HG02840 (cell line): ENCODE measurements around the gene C16orf74.

Source experiments
- ATAC-seq: cut with Tn5 transposase; IDR thresholded peaks from one replicate; pipeline ENCODE4 v1.9.1; 2021; ENCODE audit warnings: mild to moderate bottlenecking, moderate library complexity, moderate number of reproducible peaks; ENCODE audit not compliant: unreplicated experiment, low FRiP score

The C16orf74 gene

DNA sequence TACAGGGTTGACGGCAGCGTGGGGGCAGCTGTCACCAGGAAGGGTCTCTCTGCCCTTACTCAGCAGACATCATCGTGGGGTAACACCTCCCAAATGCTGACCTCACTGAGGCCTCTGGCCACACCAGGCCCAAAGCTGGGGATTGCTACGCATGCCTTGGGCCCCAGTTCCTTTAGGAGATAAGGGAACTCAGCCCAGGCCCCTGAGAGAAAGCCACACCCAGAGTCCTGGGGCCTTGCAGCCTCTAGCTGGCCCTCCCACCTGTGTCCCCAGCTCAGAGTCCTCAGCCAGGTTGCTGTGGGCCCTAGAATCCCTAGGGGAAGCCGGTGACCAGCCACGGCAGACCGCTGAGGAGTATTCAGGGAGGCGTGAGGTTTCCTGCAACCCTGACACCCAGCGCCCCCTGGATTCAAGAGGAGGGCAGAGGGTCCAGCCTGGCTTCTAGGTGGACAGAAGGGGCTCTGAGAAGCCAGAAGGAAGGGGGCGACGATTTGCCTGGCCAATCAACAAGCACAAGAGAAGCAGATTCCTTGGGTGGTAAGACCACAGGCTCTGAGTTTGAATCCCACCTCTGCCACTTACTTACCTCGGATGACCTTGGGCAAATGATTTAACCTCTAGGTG, 51.8 kb downstream of the C16orf74 start:
- ATAC-seq = no peak

DNA sequence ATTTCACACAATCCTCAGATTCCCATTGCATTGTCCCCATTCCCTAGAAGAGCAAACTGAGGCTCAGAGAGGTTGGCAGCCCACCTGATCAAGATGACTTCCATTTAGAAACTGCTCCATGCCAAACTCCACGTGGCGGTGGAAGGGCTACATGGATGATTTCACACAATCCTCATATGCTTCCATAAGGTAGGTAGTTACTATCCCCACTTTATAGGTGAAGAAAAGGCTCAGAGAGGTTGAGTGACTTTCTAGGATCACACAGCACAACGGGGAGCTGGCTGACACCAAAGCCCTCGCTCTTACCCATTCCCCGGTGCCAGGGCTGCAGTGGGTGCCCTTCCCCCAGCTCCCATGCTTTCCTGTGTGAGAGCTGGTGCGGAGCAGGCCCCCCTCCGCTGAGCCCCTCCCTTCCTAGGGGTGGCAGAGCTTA, 52.4 kb downstream of the C16orf74 start:
- ATAC-seq = no peak

DNA sequence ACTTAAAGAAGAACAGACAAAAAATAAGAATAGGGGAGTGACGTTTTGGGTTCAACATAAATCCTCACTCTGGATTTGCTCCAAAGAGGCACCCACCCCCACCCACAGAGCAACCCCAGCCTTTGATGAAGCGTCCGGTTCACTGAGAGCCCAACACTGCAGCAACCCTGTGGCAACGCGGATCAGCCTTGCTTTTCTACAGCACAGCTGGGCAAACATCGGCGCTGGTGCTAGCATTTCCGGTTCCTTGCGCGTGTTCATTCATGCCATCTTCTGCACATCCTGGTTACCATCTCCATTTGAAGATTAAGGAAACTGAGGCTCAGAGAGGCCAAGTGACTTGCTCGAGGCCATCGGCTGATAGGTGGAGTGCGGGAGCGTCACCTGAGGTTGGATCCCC, 53.5 kb downstream of the C16orf74 start:
- ATAC-seq = no peak

DNA sequence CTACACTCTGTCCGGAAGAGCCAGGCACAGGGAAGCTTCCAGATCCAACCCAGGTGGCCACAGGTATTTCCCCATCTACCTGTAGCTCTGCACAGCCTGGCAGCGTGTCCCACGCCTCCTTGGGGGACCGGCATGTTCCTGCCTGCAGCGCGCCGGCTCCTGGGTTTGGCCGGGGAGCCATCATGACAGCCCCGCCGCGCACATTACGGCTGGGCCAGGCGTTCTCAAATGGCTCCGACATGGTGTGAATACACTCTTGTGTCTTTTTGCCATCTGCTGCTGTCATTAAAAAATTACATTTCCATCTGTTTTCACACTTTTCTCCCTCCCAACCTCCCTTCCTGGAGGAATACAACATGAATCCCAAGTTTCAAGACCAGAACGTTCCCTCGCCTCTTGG, 54.1 kb downstream of the C16orf74 start:
- ATAC-seq = no peak

DNA sequence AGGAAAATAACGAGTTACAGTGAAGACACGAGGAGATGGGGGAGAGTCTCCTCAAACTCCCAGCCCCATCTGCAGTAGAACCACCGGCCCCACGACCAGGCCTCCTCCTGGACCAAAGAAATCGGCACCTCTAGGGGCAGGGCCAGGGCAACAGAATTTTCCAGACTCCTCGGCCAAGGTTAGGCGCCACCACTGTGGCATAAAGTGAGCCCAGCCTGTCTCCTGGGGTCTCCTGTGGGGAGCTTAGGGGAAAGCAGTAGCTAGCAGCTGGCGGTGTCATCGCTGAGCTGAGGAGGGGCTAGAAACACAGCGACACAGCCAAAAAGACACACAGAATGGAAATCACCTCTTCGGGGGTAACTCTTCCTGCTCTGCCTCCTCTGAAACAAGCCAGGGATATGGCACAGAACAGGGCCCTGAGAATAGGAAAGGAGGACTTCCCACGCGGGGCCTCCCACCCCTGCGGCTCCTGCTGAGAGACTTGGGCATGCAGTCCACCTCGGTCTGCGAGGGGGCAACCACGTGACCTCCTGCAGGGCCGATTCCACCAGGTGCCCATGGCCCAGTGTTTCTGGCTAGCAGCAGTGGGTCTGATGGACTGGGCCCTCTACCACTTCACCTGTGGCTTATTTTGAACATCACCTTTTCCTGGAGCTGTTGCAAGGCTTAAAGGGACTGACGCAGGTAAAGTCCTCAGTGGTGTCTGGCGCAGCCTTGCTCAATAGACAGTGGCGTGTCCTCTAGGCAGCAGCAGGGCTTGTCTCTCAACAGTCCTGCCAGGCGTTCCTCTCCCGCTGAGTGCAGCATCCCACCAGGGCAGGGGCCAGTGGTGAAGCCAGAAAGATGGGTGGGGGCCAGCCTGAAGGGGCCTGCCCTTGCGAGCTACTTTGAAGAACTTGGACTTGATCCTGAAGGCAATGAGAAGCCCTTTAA, 55.4 kb downstream of the C16orf74 start:
- ATAC-seq = no peak

DNA sequence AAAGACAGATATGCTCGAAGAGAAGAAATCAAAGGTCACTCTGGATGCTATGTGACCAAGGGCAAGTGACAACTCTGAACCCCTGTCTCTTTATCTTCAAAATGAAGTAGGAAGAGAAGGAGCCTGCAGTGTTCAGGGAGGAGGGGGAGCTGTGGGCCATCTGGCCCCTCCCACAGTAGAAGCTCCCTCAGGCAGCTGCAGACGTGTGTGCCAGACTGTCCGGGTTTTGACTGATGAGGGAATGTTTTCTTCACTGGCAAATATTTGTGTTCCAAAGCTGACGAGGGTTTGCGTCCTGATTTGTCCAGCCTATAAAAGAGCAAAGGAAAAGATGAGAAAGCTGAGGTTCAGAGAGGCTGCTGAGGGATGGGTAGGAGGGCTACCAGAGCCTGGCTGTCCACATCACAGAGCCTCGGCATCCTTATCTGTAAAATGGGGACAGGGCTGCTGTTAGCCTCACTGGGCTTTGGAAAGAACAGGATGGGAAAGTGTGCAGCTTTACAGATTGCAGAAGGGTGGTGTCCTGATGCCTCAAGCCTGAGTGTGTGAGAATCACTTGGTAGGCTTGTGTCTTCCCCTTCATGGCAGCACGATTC, 60.3 kb downstream of the C16orf74 start:
- ATAC-seq = no peak

DNA sequence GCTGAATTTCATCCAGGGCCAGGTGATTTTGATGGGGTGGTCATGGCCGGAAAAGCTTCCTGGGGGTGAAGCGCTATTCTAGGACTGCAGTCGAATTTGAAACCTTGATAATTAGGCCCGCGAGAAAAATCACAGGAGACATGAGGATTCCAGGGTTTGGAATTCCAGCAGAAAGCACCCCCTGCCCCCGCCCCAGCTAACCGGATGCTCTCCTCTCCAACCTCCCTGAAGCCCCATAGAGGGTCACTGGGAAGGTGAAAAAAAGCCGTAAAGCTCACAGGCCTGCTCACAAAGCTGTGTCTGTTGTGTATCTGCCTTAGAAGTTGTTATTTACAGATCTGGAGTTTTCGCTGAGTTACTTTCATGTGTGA, 61.0 kb downstream of the C16orf74 start:
- no peak for ATAC-seq

DNA sequence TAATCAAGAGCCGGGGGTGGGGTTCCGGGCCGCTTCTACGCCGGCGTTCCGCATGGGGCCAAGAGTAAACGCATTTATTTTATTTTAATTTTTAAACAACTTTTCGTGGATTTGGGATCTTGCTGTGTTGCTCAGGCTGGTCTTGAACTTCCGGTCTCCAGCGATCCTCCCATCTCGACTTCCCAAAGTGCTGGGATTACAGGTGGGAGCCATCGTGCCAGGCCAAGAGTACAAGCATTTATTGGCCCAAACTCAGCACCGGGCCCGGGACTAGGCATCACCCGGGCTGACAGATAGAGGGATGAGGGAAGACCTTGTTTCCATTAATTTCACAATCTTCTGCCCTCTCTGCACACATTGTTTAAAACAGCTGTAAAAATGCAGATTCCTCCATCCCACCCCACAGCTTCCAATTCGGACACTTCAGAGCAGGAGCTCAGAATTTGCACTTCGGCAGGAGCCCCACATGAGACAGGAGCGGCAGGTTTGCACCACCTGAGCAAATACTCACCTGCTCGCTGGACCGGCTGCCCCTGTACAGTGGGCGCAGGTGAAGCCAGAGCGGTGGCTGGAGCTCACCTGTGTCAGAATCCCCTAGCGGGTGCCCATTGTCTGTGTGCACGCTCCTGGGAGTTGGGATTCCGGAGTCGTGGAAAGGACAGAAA, 61.5 kb downstream of the C16orf74 start:
- no peak for ATAC-seq

DNA sequence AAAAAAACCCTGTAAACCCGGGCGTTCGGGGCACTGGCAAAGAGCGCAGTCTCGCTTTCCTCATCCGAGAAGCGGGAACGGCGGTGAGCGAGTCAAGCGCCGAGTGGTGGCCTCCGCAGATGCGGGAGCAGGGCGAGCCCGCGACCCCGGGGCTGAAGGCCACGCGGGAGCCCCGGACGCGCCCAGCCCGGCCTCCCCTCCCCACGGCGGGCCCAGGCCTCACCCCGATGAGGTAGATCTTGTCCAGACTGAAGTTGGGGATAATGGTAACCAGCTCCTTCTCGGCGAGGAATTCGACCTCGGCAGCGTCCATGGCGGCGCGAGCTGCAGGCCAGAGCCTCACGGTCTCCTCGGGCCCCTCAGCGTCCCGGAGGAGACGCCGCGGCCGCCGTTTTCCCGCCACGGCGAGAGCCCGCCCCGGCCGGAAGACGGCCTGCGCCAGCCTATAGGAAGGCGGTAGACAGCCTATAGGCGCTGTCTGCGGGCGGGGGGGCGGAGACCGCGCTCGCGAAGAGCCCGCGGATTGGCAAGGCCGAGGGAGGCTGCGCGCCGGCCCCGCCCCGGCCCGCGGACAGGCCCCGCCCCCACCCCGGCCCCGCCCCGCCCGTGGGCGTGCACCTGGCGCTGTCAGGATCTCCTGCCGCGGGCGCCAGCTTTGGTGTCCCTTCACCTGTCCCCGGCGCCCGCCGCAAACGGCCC, 62.2 kb downstream of the C16orf74 start, which contains the start of gene GINS2:
Gene GINS2 (minus strand): TSS at position 369 of the 699 bp plus-strand sequence. CDS start 56 bp downstream, at position 313.
- peak; percentile 88 for ATAC-seq

DNA sequence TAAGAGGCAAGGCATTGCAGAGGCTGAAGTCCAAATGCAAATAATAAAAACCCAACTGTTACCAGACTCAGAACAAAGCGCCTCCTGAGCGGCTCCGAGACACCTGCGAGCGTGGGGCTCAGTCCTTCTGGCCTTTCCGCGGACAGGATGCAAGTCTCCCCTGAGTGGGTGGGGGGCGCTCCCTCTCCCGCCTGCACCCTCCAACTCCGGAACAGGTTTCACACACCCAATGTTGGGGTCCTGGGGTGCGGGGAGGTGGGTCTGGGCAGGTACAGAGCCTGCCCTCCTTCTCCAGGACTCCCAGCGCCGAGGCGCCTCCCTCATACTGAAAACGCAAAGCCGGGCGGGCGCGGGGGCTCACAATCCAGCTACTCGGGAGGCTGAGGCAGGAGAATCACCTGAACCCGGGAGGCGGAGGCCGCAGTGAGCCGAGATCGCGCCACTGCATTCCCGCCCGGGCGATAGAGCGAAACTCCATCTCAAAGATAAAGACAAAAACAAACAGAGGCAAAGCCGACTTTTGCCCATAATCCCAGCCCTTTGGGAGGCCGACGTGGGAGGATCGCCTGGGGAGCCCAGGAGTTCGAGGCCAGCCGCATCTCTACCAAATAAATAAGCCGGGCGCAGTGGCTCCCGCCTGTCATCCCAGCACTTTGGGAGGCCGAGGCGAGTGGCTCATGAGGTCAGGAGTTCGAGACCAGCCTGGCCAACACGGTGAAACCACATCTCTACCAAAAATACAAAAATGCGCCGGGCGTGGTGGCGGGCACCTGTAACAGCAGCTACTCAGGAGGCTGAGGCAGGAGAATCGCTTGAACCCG, 63.0 kb downstream of the C16orf74 start:
- no peak for ATAC-seq

DNA sequence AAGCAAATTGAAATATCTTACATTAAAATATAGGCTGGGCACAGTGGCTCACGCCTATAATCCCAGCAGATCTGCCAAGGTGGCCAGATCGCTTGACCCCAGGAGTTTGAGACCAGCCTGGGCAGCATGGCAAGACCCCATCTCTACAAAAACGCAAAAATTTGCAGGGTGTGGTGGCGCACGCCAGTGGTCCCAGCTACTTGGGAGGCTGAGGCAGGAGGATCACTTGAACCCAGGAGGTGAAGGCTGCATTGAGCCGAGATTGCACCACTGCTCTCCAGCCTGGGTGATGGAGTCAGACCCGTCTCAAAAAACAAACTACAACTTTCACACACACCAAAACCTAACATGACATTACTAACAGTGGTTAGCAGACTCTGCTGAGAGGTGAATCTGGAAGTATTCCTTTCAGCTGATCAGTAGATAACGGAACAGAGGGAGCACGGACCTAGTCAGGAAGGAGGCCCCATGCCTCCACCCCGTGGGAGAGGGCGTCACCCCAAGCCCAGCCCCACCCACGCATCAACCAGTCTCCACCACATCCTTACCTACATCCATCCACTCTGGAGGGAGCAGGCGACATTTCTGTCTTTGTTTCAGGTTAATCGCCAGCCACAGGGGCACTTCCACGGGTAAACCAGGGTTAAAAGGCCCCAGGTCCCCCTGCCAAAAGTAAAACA, 63.8 kb downstream of the C16orf74 start:
- ATAC-seq = no peak

DNA sequence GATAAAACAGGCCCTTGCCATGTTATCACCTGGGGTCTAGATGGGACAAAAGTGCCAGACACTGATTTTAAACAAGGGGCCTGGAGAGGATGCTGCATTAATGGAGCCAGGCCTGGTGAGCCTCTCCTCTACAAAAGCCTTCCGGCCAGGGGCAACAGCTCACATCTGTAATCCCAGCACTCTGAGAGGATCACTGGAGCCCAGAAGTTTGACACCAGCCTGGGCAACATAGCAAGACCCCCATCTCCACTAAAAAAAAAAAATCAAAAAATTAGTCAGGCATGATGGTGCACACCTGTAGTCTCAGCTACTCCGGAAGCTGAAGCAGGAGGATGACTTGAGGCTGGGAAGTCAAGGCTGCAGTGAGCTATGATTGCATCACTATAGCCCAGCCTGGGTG, 65.6 kb downstream of the C16orf74 start:
- no peak for ATAC-seq

DNA sequence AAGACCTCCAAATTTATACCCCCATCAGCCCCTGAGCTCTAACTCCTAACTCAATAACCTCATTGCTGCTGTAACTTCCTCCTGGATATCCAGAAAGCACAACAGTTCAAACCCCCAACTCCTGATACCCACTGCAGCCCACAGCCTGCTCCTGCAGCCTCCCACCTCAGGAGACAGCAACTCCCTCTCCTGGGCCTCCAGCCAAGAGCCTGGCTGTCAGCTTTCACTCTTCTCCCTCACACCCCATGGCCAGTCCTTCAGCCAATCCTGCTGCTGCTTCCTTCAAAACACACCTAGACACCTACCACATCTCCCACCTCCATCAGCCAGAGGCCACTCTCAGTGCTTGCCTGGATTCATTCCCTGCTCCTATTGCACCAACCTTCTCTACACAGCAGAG, 67.5 kb downstream of the C16orf74 start:
- ATAC-seq = no peak

DNA sequence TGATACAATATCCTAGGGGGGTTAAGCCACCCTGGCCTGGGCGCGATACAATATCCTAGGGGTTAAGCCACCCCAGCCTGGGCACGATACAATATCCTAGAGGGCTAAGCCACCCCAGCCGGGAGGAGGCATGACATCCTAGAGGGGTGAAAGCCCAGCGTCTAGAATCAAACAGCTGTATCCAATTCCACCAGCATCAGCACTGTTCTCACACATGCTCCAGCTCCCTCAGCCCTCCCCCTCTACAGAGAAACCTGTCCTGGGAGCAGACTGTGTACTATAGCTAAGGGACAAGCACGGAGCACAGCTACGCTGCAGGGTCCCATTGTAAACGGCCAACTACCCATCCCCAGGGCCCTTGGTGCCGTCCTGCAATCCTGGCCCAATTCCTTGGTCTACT, 68.4 kb downstream of the C16orf74 start:
- no peak for ATAC-seq

DNA sequence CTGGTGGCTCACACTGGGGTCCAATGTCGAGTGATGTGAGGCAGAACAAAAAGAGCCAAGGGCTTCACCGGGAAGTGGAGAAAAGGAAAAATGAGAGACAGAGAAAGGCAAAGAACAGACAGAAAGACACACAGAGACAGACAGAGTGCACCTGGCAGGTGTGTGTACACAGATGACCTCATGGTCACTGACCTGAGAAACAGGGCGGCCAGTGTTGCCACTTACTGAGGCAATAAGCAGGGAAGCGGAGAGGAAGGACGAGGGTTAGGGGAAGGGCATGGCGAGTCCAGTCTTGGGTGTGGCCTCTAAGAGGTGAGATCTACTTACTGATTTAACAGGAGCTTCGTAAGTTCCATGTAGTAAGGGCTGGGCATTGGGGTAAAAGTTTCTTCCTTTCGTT, 69.6 kb downstream of the C16orf74 start:
- no peak for ATAC-seq

DNA sequence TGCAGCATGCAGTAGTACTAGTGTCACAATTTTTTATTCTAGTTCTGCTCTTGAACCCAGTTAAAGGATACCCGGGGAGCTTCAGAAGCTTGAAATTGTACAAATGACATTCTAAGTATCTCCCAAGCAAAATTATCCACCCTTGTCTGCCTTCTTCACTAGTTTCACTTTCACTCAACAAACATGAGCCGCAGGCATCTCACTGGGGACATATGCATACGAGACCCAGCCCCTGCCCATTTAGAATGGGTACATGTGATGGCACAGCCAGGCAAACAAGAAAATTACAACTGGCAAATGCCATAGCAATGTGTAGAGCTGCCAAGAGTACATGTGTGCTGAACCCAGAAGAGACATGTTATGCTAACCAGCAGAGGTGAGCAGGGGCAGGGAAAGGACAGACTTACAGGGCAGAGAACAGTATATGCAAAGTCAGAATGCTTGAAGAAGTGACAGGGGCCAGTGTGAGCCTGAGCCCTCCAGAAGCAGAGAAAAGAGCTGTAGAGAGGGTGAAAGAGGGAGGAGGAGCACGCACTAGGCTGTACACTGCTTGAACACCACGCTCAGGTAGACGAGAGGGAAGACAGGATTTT, 70.4 kb downstream of the C16orf74 start:
- ATAC-seq = no peak

DNA sequence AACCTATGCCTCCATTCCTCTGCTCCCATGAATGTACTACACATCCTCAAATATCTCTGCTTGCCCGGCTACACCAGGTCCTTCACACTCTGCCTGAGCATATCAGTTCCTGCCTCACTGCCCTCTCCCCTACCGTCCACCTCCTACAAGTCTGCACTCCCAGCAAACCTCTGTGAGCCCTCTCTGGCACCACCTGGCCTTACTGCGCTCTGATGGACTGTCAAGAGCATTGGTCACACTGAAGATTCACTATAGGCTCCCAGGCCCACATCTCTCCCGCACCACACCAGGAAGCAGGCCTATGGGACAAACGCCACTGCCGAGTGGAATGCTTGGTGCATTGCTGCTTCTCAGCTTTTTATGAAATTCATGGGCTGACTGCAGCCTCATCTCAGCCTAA, 71.0 kb downstream of the C16orf74 start:
- no peak for ATAC-seq

DNA sequence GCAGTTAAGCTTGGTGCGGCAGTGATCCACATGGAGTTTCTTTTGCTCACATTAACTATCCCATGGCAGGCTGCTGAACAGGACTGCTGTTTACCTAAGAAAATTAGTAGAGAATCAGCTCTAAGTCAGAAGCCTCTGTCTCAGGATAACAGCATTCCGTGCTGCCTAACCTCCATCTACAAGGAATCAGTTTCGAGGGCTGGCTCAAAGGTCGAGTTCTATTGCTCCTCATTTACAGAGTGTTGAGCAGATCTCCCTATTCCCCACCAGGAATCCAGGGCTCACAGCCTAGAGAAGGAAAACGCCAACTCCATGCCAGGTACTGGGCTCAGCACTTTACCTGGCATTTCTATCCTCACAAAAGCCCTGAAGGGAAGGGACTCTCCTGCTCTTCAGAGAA, 72.1 kb downstream of the C16orf74 start:
- ATAC-seq = no peak

DNA sequence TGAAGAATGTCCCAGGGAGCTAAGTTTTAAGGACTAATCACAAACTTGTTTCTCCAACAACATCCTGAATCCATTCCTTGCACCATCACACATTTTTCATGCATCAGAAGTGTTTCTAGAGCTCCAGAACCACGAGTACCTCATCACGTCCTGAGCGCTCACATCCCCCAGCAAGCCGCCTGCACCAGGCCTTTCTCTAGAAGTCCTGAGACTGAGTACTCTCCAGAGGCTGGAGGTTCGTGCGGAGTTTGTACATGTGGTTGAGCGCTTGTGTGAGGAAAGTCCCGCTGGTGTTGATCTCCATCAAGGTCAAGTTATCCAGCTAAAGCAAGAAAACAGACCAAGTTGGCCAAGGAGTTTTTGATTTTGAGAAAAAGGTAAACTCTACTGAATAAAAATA, 72.9 kb downstream of the C16orf74 start:
- no peak for ATAC-seq
